ENCODE measurements around the gene SLC17A8.

The SLC17A8 gene

DNA sequence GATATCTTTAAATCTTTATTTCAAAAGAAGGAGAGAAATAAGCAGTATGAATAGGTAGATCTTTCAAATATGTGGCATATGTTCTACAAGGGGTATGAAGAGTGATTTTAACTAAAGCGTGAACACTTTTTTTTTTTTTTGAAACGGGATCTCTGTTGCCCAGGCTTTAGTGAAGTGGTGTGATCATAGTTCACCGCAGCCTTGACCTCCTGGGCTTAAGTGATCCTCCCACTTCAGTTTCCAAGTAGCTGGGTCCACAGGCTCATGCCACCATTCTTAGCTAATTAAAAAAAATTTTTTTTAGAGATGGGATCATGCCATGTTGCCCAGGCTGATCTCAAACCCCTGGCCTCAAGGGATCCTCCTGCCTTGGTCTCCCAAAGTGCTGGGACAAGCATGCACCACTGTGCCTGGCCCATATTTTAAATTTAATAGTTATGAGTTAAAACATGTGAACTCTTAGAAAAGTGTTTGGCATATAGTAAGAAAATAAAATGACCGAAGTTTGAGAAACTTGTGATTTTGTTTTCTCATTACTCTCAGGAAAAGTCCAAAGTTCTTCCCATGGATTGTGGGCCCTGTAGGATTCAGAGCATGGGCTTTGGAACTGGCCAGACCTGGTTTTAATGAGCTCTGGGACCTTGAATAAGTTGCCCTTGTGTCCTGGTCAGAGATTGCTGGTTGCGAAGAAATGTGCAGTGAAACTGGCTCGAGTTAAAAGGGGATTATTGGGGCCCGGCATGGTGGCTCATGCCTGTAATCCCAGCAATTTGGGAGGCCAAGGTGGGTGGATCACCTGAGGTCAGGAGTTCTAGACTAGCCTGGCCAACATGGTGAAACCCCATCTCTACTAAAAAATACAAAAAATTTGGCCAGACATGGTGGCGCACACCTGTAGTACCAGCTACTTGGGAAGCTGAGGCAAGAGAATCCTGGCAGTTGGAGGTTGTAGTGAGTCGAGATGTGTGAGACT is 27.0 kb downstream of the SLC17A8 start:
- TF ChIP-seq, protein P1, sequence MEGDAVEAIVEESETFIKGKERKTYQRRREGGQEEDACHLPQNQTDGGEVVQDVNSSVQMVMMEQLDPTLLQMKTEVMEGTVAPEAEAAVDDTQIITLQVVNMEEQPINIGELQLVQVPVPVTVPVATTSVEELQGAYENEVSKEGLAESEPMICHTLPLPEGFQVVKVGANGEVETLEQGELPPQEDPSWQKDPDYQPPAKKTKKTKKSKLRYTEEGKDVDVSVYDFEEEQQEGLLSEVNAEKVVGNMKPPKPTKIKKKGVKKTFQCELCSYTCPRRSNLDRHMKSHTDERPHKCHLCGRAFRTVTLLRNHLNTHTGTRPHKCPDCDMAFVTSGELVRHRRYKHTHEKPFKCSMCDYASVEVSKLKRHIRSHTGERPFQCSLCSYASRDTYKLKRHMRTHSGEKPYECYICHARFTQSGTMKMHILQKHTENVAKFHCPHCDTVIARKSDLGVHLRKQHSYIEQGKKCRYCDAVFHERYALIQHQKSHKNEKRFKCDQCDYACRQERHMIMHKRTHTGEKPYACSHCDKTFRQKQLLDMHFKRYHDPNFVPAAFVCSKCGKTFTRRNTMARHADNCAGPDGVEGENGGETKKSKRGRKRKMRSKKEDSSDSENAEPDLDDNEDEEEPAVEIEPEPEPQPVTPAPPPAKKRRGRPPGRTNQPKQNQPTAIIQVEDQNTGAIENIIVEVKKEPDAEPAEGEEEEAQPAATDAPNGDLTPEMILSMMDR (IDR thresholded peaks at IDR 0.05; ENCODE audit: extremely low read depth, missing control alignments), result no peak
- DNase-seq (ENCODE audit: low spot score), result no peak

DNA sequence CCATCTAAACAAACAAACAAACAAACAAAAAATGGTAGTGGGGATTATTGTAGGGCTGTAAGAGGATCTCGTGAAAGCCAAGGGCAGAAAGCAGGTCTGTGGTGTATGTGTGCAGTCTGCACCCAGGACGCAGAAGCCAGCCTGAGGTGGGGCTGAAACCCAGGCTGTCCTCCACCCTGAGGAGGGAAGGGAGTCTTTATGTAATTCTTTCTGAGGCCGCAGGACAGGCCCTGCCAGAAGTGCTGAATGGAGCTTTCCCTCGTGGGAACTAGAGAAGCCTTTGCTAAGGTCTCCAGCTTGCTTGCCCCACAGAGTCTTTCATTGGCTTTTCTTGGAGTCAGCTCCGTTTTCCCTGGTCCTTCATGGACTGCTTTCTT is 27.7 kb downstream of the SLC17A8 start:
- DNase-seq (ENCODE audit: low spot score), result no peak
- TF ChIP-seq, protein P1 (IDR thresholded peaks at IDR 0.05; ENCODE audit: extremely low read depth, missing control alignments), result no peak

DNA sequence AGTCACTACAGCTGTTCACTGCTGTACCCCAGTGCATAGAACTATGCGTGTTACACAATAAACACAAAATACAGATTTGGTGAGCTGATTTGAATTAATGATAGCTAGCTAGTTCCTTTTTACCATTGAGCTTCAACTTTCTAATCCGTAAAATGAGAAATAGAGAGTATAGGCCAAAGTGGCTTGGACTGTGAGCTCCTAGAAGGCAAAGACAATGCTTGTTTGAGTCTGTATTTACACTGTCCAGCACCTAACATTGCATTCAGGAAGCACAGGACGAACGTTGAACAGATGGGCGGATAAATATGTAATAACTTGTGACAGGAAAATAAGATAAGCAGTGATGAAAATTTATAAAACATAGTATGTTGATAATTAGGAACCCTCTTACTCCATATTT is 31.5 kb downstream of the SLC17A8 start:
- DNase-seq (ENCODE audit: low spot score), result no peak
- TF ChIP-seq, protein P1 (IDR thresholded peaks at IDR 0.05; ENCODE audit: extremely low read depth, missing control alignments), result no peak

DNA sequence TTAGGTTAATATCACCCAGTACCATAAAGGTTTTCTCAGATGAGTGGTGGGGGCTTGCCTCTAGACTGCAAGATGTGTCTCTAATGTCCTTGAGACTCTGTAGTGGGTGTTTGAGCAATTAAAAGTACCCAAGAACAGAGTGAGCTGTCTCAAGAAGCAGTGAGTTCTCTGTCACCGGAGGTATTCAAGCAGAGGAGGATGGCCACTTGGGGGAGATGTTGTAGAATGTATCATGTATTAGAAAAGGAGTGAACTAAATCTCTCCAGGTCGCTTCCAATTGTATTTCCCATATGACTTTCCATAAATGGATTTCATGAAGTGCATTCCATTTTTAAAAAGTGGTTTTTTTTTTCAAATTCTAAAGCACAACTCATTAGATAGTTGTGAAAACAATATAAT is 35.0 kb downstream of the SLC17A8 start:
- DNase-seq (ENCODE audit: low spot score), result no peak
- TF ChIP-seq, protein P1 (IDR thresholded peaks at IDR 0.05; ENCODE audit: extremely low read depth, missing control alignments), result peak; percentile 3

DNA sequence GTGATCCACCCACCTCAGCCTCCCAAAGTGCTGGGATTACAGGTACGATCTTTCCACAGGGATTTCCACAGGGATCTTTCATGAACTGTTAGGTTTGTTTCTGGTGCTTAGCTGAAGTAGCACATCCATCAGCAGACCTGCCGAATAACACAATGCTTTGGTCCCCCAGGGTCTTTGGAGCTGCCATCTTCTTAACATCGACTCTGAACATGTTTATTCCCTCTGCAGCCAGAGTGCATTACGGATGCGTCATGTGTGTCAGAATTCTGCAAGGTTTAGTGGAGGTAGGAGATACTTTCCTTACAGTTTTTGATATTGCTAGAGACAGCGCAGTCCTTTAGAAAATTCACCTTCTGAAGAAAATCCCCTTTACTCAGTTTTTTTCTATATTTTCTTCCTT is 36.3 kb downstream of the SLC17A8 start:
- no peak for DNase-seq (ENCODE audit: low spot score)
- TF ChIP-seq, protein P1 (IDR thresholded peaks at IDR 0.05; ENCODE audit: extremely low read depth, missing control alignments), result no peak

DNA sequence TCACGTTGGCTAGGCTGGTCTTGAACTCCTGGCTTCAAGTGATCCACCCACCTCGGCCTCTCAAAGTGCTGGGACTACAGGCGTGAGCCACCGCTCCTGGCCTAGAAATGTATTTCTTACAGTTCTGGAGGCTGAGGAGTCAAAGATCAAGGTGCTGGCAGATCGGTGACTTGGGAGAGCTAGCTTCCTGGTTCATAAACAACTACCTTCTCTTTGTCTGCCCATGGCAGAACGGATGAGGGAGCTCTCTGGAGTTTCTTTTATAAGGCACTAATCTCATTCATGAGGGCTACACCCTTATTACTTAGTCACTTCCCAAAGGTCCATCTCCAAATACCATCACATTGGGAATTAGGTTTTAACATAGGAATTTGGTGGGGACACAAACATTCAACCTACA is 38.9 kb downstream of the SLC17A8 start:
- TF ChIP-seq, protein P1 (IDR thresholded peaks at IDR 0.05; ENCODE audit: extremely low read depth, missing control alignments), result no peak
- DNase-seq (ENCODE audit: low spot score), result no peak

DNA sequence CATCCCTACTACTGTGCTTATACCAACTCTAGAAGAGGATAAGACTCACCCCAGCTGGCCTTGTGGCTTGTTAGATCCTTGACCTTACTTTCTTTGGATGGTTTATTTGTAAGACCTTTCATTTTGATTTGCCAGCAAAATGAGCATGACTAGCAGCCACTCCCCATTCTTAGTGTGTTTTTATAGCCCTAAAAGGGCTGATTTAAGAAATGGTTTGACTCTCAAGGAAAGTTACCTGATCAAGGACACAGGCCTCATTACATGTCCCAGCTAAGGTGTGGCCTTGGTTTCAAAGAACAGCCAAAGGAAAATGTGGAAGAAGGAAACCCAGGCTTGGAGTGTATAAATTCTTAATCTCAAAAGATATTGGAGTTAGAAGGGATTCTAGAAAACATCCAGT is 41.4 kb downstream of the SLC17A8 start:
- TF ChIP-seq, protein P1 (IDR thresholded peaks at IDR 0.05; ENCODE audit: extremely low read depth, missing control alignments), result no peak
- no peak for DNase-seq (ENCODE audit: low spot score)

Data from GM20000 (cell line).